Embryonic facial prominence (tissue), 1 donor: ENCODE data around the gene B4GALNT1.

Experiments used
- DNase-seq: peaks from one replicate; pipeline ENCODE4 v3.0.0-alpha.2; 2016; ENCODE audit errors: extremely low spot score

Gene B4GALNT1

GRCh38 chr12:57585156-57585555, 47.8 kb downstream of the B4GALNT1 start:
- DNase-seq: no peak

- no peak for DNase-seq
These were observed 48.3 kb downstream of the B4GALNT1 start for GRCh38 chr12:57584690-57585089.

GRCh38 chr12:57584050-57584449, 49.0 kb downstream of the B4GALNT1 start:
- no peak for DNase-seq

GRCh38 chr12:57583008-57583831, 49.8 kb downstream of the B4GALNT1 start:
- peak; percentile 63 for DNase-seq

GRCh38 chr12:57582440-57582839, 50.6 kb downstream of the B4GALNT1 start:
- no peak for DNase-seq

GRCh38 chr12:57581802-57582201, 51.2 kb downstream of the B4GALNT1 start:
- DNase-seq: no peak

- no peak for DNase-seq
These were observed 52.6 kb downstream of the B4GALNT1 start for GRCh38 chr12:57580466-57580795.

GRCh38 chr12:57579677-57580465, 53.1 kb downstream of the B4GALNT1 start:
- no peak for DNase-seq

- DNase-seq: no peak
These were observed 54.0 kb downstream of the B4GALNT1 start for GRCh38 chr12:57579011-57579410.

- no peak for DNase-seq
These were observed 54.8 kb downstream of the B4GALNT1 start for GRCh38 chr12:57577981-57578758.

- no peak for DNase-seq
These were observed 56.3 kb downstream of the B4GALNT1 start for GRCh38 chr12:57576613-57577160.
